AG10803 (cell line): ENCODE results near the gene SELENON.
A peak's percentile ranks its signal among the peaks of the same experiment; 100 is the strongest.

Source experiments
- DNase-seq: peaks from one replicate; pipeline ENCODE4 v3.0.0; 2010; ENCODE audit warnings: low read depth
- H3K4me3 ChIP-seq: 2 replicates; pipeline ENCODE4 v1.5.1; 2011; ENCODE audit warnings: mild to moderate bottlenecking, low read length, control low read depth
- TF ChIP-seq, protein P1 (sequence below): conservative IDR thresholded peaks from 2 replicates; pipeline ENCODE4 v1.5.1; 2011; ENCODE audit warnings: mild to moderate bottlenecking, low read length, control low read depth, inconsistent platforms

The SELENON gene

DNA sequence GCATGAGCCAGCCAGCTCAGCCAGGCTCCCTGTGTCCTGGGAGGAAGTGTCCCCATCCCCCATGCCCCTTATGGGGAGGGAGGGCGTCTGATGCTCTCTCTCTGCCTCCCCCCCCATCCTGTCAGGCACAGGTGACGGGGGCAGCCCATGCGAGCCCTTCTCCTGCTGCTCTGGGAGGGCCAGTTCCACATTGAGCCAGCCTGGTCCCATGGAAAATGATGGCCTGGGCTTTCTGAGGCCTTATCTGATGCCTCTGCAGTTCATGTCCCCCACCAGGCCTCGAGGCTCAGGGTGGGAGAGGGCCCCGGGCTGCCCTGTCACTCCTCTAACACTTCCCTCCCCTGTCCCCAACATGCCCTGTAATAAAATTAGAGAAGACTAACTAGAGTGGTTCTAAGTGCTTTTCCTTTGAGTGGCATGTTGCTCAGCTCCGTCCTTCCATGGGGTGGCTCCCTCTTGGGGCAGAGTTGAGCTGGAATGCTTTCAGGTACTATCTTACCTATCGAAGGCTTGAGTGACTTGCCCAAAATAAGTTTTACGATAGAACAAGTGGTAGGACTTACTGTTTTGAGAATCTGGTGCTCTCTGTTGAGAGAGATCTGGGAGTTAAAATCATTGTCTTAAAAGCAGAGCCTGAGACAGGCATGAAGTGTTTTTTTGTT is 18.0 kb downstream of the SELENON start:
- H3K4me3 ChIP-seq = no peak overlapping the region
- TF ChIP-seq, protein P1, sequence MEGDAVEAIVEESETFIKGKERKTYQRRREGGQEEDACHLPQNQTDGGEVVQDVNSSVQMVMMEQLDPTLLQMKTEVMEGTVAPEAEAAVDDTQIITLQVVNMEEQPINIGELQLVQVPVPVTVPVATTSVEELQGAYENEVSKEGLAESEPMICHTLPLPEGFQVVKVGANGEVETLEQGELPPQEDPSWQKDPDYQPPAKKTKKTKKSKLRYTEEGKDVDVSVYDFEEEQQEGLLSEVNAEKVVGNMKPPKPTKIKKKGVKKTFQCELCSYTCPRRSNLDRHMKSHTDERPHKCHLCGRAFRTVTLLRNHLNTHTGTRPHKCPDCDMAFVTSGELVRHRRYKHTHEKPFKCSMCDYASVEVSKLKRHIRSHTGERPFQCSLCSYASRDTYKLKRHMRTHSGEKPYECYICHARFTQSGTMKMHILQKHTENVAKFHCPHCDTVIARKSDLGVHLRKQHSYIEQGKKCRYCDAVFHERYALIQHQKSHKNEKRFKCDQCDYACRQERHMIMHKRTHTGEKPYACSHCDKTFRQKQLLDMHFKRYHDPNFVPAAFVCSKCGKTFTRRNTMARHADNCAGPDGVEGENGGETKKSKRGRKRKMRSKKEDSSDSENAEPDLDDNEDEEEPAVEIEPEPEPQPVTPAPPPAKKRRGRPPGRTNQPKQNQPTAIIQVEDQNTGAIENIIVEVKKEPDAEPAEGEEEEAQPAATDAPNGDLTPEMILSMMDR = peak; percentile 21; the same call in 1 of the 2 replicates
- no peak for DNase-seq

DNA sequence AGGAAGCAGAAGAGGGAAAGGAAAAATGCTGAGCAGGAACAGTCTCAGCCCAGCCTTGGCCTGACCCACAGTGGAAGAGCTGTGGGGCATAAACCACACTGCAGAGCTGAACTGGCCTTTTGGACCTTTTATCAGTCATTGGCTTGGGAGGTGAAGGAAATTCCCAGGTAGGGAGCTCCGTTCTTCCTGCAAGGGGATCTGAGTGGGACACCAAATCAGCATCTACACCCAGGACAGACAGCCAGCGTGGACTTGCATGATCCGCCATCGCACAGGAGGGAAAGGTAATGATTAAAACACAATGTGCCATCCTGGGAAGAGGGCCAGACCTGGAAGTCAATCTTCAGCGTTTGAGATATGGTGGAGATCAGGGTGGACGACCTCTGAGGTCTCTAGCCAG is 18.6 kb downstream of the SELENON start:
- H3K4me3 ChIP-seq = peak overlapping the region; percentile 89
- TF ChIP-seq, protein P1 = no peak
- DNase-seq = no peak

DNA sequence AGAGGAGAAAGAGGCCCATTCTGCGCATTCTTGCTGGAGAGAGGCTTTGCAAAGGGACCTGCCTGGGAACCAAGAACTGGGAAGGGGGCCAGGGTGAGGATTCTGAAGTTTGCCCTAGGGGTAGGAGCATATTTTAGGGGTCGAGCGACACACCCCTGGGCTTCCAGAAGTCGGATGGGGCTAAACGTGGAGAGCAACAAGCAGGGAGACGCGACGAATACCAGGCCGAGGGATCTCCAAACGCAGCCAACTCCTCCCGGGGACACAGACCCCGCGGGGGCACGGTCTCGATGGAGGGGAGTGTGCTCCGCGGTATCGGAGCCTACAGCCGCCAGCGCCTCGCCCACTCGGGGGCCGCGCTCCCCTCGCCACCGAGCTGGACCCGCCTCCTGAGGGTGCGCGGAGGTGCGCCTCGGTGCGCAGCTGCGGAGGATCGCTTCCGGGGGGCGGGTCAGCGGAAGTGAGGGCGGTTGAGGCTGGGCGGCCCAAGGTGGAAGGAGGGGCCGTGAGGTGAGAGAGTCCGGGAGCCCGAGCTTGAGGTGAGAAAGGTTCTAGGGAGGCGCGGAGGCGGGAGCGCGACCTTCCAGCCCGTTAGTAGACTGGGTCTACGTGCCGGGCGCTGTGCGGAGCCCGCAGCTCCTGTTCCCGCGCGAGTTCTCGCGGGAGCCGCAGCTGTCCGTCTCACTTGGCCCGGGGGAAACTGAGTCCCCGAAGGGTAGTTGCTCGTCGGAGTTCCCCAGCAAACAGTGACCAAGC is 19.7 kb downstream of the SELENON start, which contains the start of gene MTFR1L:
TSS of gene MTFR1L (plus strand) at position 464 of the 756 bp plus-strand sequence. CDS start 3,151 bp downstream, outside the sequence.
- peak; percentile 66 for DNase-seq
- peak within 1 kb of the TSS; percentile 89 for H3K4me3 ChIP-seq
- TF ChIP-seq, protein P1 = no peak

DNA sequence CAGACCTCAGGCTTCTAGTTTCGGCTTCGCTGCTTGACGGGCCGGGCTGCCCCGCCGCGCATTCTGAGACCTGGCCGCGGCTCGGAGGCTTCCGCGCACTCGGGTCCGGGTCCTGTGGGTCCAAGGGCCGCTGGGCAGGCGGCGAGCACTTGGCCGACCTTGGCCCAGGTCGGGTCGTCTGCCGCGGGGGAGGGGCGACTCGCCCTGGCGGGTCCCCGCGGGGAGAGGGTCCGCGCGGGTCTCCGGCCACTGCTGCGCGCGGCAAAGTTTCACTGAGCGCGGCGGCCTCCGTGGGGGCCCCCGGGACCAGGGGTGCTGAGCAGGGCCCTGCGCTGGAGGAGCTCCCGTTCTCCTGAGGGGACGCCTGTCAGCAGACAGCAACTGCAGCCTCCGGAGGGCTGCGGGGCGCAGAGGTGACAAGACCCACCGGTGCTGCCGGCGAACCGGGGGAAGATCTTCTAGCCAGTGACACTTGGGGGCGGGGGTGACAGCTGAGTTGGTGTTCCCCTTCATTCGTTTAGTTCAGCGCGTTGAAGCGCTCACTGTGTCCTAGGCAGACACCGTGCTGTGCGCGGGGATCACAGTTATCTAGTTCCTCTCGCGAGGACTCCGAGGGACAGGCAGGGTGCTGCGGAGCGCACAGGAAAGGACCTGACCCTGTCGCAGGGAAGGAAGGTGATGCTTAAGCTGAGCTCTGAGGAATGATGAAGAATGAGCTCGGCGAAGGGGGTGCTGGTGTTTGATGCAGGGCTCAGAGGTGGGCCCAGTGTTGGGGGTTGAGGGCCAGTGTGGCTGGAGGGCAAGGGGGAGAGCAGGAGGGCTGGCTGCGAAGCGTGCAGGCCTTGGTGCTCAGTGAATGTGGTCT is 20.5 kb downstream of the SELENON start:
- TF ChIP-seq, protein P1 = no peak
- peak; percentile 61 for DNase-seq

DNA sequence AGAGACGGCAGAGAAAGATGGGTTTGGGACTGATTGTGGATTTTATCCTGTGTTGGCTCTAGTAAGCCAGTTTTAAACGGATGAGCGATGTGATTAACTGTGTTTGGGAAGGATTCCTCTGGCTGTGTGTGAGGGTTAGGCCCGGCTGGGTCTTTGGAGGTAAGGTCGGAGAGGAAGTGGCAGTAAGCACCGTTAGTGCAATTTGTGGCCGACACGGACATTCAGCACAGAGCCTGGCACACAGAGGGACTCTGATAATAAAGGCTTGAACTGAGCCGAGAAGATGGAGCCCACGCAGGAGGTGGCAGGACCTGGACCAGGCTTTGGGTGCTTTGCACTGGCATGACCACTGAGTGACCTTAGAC is 21.1 kb downstream of the SELENON start:
- DNase-seq = no peak
- TF ChIP-seq, protein P1 = no peak
- H3K4me3 ChIP-seq = peak overlapping the region; percentile 89

More for the DNA sequence above, 20.5 kb downstream of the SELENON start:
- peak overlapping the region; percentile 89 for H3K4me3 ChIP-seq

DNA sequence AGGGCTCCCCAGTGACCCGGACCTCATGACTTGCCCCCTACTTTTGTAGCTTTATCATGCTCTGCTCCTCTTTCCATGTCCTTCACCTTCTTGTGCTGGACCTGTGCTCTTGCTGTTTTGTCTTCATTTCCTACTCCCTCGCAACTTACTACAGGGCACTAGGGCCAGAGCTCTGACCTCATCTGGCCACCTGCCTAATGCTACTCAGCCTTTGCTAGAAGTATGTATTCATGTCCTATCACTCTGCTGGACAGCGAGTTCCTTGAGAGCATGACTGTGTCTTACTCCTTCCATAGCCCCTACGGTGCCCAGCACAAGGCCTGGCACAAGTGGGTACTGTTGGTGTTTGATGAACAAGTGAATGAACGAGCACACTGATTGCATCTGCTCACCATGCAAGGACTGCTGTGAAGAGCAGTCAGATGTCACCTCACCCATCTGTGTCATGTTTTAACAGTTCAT is 21.7 kb downstream of the SELENON start:
- H3K4me3 ChIP-seq = peak overlapping the region; percentile 89
- peak; percentile 47 for DNase-seq
- TF ChIP-seq, protein P1 = no peak
